GM18861 (cell line): ENCODE data around the gene MLPH.

Experiments used
- ATAC-seq: cut with Tn5 transposase; IDR thresholded peaks from one replicate; pipeline ENCODE4 v1.9.1; 2021; ENCODE audit not compliant: unreplicated experiment

Gene MLPH

GRCh38 chr2:237517163-237517562, 30.1 kb downstream of the MLPH start:
- ATAC-seq, result no peak

GRCh38 chr2:237517990-237518389, 30.9 kb downstream of the MLPH start:
- ATAC-seq, result no peak

GRCh38 chr2:237519506-237520245, 32.6 kb downstream of the MLPH start:
- no peak for ATAC-seq

- ATAC-seq, result no peak
Measured at GRCh38 chr2:237520290-237520689, 33.2 kb downstream of the MLPH start.

GRCh38 chr2:237524631-237525030, 37.6 kb downstream of the MLPH start:
- no peak for ATAC-seq

- no peak for ATAC-seq
Measured at GRCh38 chr2:237525559-237526157, 38.6 kb downstream of the MLPH start.

- ATAC-seq, result no peak
Measured at GRCh38 chr2:237527233-237527632, 40.2 kb downstream of the MLPH start.

GRCh38 chr2:237527766-237528165, 40.7 kb downstream of the MLPH start:
- ATAC-seq, result no peak

- peak; percentile 75 for ATAC-seq
Measured at GRCh38 chr2:237529452-237530402, 42.7 kb downstream of the MLPH start.

GRCh38 chr2:237530472-237531433, 43.7 kb downstream of the MLPH start:
- ATAC-seq, result no peak

- ATAC-seq, result no peak
Measured at GRCh38 chr2:237532160-237532559, 45.1 kb downstream of the MLPH start.

GRCh38 chr2:237533668-237534161, 46.7 kb downstream of the MLPH start:
- no peak for ATAC-seq

GRCh38 chr2:237534380-237534779, 47.3 kb downstream of the MLPH start:
- ATAC-seq, result no peak

GRCh38 chr2:237535385-237536082, 48.5 kb downstream of the MLPH start:
- ATAC-seq, result no peak

- ATAC-seq, result no peak
Measured at GRCh38 chr2:237536083-237536415, 49.0 kb downstream of the MLPH start.

- ATAC-seq, result no peak
Measured at GRCh38 chr2:237536617-237537016, 49.6 kb downstream of the MLPH start.

GRCh38 chr2:237538001-237538720, 51.1 kb downstream of the MLPH start:
- no peak for ATAC-seq

GRCh38 chr2:237538901-237539300, 51.9 kb downstream of the MLPH start:
- no peak for ATAC-seq

GRCh38 chr2:237539681-237540080, 52.6 kb downstream of the MLPH start:
- ATAC-seq, result no peak
